ENCODE measurements around the gene NGB.

GRCh38 chr14:77260199-77260598 is 10.8 kb downstream of the NGB start:
- TF ChIP-seq CTCF (IDR thresholded peaks at IDR 0.05) (no peak), POLR2A (IDR thresholded peaks at IDR 0.05) (no peak)
